PFSK-1 (cell line): ENCODE data around the gene TMEM270.

Source experiments
- FOXP2 ChIP-seq: optimal IDR thresholded peaks from 2 replicates; pipeline ENCODE3; 2011; ENCODE audit warnings: borderline replicate concordance, control low read depth, inconsistent platforms; ENCODE audit not compliant: insufficient read depth; ENCODE audit errors: extremely low read length, extremely low read depth
- POLR2AphosphoS5 ChIP-seq: IDR thresholded peaks from 2 replicates; pipeline ENCODE4 v1.6.1; 2012; ENCODE audit warnings: low read depth, mild to moderate bottlenecking, control low read depth, low read length, moderate library complexity
- REST ChIP-seq, 2 experiments: IDR thresholded peaks; 2 replicates each; pipeline versions ENCODE4 v1.6.1 to v1.8.0; 2011 to 2012; ENCODE audit warnings: low read depth in 2 of 2, low read length in 2 of 2, control low read depth in 1 of 2, inconsistent platforms in 1 of 2, mild to moderate bottlenecking in 1 of 2, moderate library complexity in 1 of 2; ENCODE audit not compliant: insufficient read depth in 1 of 2
- SIN3A ChIP-seq: IDR thresholded peaks from 2 replicates; pipeline ENCODE4 v1.6.1; 2012; ENCODE audit warnings: mild to moderate bottlenecking, low read length, moderate library complexity, borderline replicate concordance; ENCODE audit not compliant: insufficient read depth
- TAF1 ChIP-seq: IDR thresholded peaks from 2 replicates; pipeline ENCODE4 v1.6.1; 2012; ENCODE audit warnings: low read length, control low read depth, borderline replicate concordance; ENCODE audit not compliant: insufficient read depth

TMEM270 gene

GRCh38 chr7:73912223-73912622 lies 51.3 kb downstream of the TMEM270 start:
- TF ChIP-seq FOXP2: no peak
- no peak for TF ChIP-seq REST (IDR thresholded peaks at IDR 0.05; ENCODE audit: insufficient read depth in 1 of 2, low read depth in 2 of 2, low read length in 2 of 2)
- TF ChIP-seq POLR2AphosphoS5: no peak
- TF ChIP-seq SIN3A: no peak
- TF ChIP-seq TAF1: no peak
